Measurements from ENCODE around the gene SLC22A1.
A peak's percentile ranks its signal among the peaks of the same experiment; 100 is the strongest.
"Not testable (repeated sequence)": the region's sequence is repeated elsewhere in the genome, so short reads cannot be mapped to it uniquely, and the experiment has no call there.

SLC22A1 gene

GRCh38 chr6:160124605-160125004, 3.0 kb downstream of the SLC22A1 start:
- no peak for DNase-seq

GRCh38 chr6:160125105-160125504, 3.5 kb downstream of the SLC22A1 start:
- not testable (repeated sequence) for DNase-seq

- no peak for DNase-seq
Measured at GRCh38 chr6:160127270-160128124, 5.9 kb downstream of the SLC22A1 start.

- no peak for DNase-seq
Measured at GRCh38 chr6:160128125-160128683, 6.6 kb downstream of the SLC22A1 start.

GRCh38 chr6:160128879-160129516, 7.4 kb downstream of the SLC22A1 start:
- DNase-seq: no peak

GRCh38 chr6:160129881-160130615, 8.4 kb downstream of the SLC22A1 start:
- DNase-seq: no peak

- DNase-seq: no peak
Measured at GRCh38 chr6:160130729-160131484, 9.3 kb downstream of the SLC22A1 start.

GRCh38 chr6:160131636-160132296, 10.2 kb downstream of the SLC22A1 start:
- DNase-seq: no peak

GRCh38 chr6:160132297-160132637, 10.7 kb downstream of the SLC22A1 start:
- no peak for DNase-seq

GRCh38 chr6:160132776-160133338, 11.2 kb downstream of the SLC22A1 start:
- no peak for DNase-seq

GRCh38 chr6:160133441-160134336, 12.1 kb downstream of the SLC22A1 start:
- DNase-seq: no peak

- not testable (repeated sequence) for DNase-seq
Measured at GRCh38 chr6:160134337-160134751, 12.7 kb downstream of the SLC22A1 start.

GRCh38 chr6:160134779-160135547, 13.3 kb downstream of the SLC22A1 start:
- no peak for DNase-seq

- no peak for DNase-seq
Measured at GRCh38 chr6:160135907-160136655, 14.5 kb downstream of the SLC22A1 start.

GRCh38 chr6:160137130-160137988, 15.7 kb downstream of the SLC22A1 start:
- no peak for DNase-seq

GRCh38 chr6:160137989-160138835, 16.6 kb downstream of the SLC22A1 start:
- DNase-seq: peak; percentile 15

- no peak for DNase-seq
Measured at GRCh38 chr6:160138839-160139419, 17.3 kb downstream of the SLC22A1 start.

Data from NCI-H2171 treated with DMSO at 0.1 percent for 48 hours (cell line).